ENCODE measurements around the gene PLEKHF1. TPM values are rescaled to one million over a fixed set of nuclear protein-coding genes. Genes with fewer than 3 reads are reported as not detected.

Gene PLEKHF1
- total RNA-seq, 1 experiment from 2014 or later, result 15.9 TPM

- H3K9ac ChIP-seq (ENCODE audit: low read length), result no peak overlapping the region
- ChIA-PET CTCF (no interaction called here), POLR2A (ENCODE audit: unreplicated experiment) (no interaction called here)
- H2AFZ ChIP-seq (ENCODE audit: low read length), result no peak overlapping the region
- no peak for DNase-seq
- no TSS peak for BruUV-seq (replicated peaks)
- H3K9me3 ChIP-seq (ENCODE audit: low read length), result no peaks in the 10 kb centered on the region
- peaks cover 15% of the 10 kb centered on the region for H3K79me2 ChIP-seq (ENCODE audit: low read length)
- no peaks in the 10 kb centered on the region for H3K36me3 ChIP-seq (ENCODE audit: low read depth, low read length)
- no peaks in the 10 kb centered on the region for H3F3A ChIP-seq (ENCODE audit: low read length, unreplicated experiment)
- H4K20me1 ChIP-seq (ENCODE audit: low read length), result no peaks in the 10 kb centered on the region
- no peak overlapping the region for H3K27ac ChIP-seq (ENCODE audit: low read length)
- intact Hi-C loops (cut with micrococcal nuclease), result no loop called here
- no peak for ATAC-seq
- H3K4me1 ChIP-seq (ENCODE audit: insufficient read depth, low read length), result peaks cover 10% of the 10 kb centered on the region; the same call in 1 of the 2 replicates
- H3K4me2 ChIP-seq (ENCODE audit: low read length), result no peak overlapping the region
- TF ChIP-seq EZH2 (IDR thresholded peaks at IDR 0.05; ENCODE audit: low read length, unreplicated experiment), result no peak
- no peak for TF ChIP-seq EZH2phosphoT487 (IDR thresholded peaks at IDR 0.05; ENCODE audit: borderline replicate concordance, low read length)
- TF ChIP-seq, protein P1, sequence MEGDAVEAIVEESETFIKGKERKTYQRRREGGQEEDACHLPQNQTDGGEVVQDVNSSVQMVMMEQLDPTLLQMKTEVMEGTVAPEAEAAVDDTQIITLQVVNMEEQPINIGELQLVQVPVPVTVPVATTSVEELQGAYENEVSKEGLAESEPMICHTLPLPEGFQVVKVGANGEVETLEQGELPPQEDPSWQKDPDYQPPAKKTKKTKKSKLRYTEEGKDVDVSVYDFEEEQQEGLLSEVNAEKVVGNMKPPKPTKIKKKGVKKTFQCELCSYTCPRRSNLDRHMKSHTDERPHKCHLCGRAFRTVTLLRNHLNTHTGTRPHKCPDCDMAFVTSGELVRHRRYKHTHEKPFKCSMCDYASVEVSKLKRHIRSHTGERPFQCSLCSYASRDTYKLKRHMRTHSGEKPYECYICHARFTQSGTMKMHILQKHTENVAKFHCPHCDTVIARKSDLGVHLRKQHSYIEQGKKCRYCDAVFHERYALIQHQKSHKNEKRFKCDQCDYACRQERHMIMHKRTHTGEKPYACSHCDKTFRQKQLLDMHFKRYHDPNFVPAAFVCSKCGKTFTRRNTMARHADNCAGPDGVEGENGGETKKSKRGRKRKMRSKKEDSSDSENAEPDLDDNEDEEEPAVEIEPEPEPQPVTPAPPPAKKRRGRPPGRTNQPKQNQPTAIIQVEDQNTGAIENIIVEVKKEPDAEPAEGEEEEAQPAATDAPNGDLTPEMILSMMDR (conservative IDR thresholded peaks at IDR 0.05; ENCODE audit: low read depth, low read length), result no peak
- no peaks in the 10 kb centered on the region for H3K27me3 ChIP-seq (ENCODE audit: low read length)
- H3K9me2 ChIP-seq (replicated peaks; ENCODE audit: low read length), result no peaks in the 10 kb centered on the region
- H3K4me3 ChIP-seq (ENCODE audit: low read length), result no peak overlapping the region
Measured at GRCh38 chr19:29673451-29674371, 8.4 kb downstream of the PLEKHF1 start.

DNA sequence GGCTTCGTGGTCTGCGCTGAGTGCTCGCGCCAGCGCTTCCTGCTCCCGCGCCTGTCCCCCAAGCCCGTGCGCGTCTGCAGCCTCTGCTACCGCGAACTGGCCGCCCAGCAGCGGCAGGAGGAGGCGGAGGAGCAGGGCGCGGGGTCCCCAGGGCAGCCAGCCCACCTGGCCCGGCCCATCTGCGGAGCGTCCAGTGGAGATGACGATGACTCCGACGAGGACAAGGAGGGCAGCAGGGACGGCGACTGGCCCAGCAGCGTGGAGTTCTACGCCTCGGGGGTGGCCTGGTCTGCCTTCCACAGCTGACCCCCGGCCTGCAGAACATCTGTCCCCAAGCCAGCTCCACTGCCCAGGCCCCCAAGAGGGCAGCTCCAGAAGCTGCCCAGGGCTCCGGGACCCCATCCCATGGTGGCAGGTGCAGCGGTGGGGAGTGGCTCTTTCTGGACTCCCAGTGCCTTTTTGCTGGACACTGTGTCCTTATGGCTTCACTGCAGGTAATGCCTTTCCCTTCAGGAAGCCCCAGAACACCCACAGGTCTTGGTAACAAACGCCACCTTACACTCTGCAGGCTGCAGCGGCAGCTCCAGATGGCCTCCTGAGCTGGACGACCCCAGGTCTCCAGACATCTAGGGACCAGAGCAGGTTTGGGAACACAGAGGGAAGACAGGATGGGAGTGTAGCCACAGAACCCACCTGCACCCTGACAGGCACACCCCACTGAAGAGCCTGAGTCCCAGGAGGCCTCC lies 9.3 kb downstream of the PLEKHF1 start:
- Histone ChIP-seq H3K9ac (ENCODE audit: low read length) (no peak overlapping the region), H3K79me2 (ENCODE audit: low read length) (peaks cover 15% of the 10 kb centered on the region), H3K9me3 (ENCODE audit: low read length) (no peaks in the 10 kb centered on the region), H3K9me2 (replicated peaks; ENCODE audit: low read length) (no peaks in the 10 kb centered on the region), H3K27ac (ENCODE audit: low read length) (no peak overlapping the region), H3K27me3 (ENCODE audit: low read length) (no peaks in the 10 kb centered on the region), H3K36me3 (ENCODE audit: low read depth, low read length) (no peaks in the 10 kb centered on the region), H3K4me1 (ENCODE audit: insufficient read depth, low read length) (peaks cover 10% of the 10 kb centered on the region; the same call in 1 of the 2 replicates), H4K20me1 (ENCODE audit: low read length) (no peaks in the 10 kb centered on the region), H3F3A (ENCODE audit: low read length, unreplicated experiment) (no peaks in the 10 kb centered on the region), H2AFZ (ENCODE audit: low read length) (no peak overlapping the region), H3K4me3 (ENCODE audit: low read length) (no peak overlapping the region), H3K4me2 (ENCODE audit: low read length) (no peak overlapping the region)
- no peak for DNase-seq
- POLR2A ChIA-PET (ENCODE audit: unreplicated experiment), result no interaction called here
- intact Hi-C loops (cut with micrococcal nuclease), result no loop called here
- no TSS peak for BruUV-seq (replicated peaks)
- CTCF ChIA-PET, result no interaction called here
- no peak for TF ChIP-seq EZH2phosphoT487 (IDR thresholded peaks at IDR 0.05; ENCODE audit: borderline replicate concordance, low read length)
- no peak for TF ChIP-seq EZH2 (IDR thresholded peaks at IDR 0.05; ENCODE audit: low read length, unreplicated experiment)
- TF ChIP-seq, protein P1 (conservative IDR thresholded peaks at IDR 0.05; ENCODE audit: low read depth, low read length), result no peak
- no peak for ATAC-seq
